Natural killer cell (primary cell): Measurements from ENCODE around the gene CLINT1. TPM values are rescaled to one million over a fixed set of nuclear protein-coding genes. Genes with fewer than 3 reads are reported as not detected.
A peak's percentile ranks its signal among the peaks of the same experiment; 100 is the strongest.

Experiments used
- ATAC-seq, 3 donors: fragments of 150-1000 bp in 2 of 3; fragments of 200-7000 bp in 1 of 3; cut with Tn5 transposase; 1 replicate in 1 of 3; 2 replicates in 2 of 3; pipeline ENCODE4 v1.10.0; 2021; ENCODE audit warnings: mild to moderate bottlenecking in 2 of 3, moderate library complexity in 2 of 3
- DNase-seq, 2 donors: peaks; one replicate each; pipeline versions ENCODE4 v3.0.0 to v3.0.0-alpha.2; 2013 to 2021; ENCODE audit warnings: mixed read lengths in 1 of 2
- H3K27ac ChIP-seq: one replicate; pipeline ENCODE4 v1.5.1; 2013; ENCODE audit warnings: mild to moderate bottlenecking, low read length
- H3K27me3 ChIP-seq: one replicate; pipeline ENCODE4 v1.6.1; 2013; ENCODE audit warnings: low read length; ENCODE audit not compliant: control insufficient read depth, insufficient read depth
- H3K36me3 ChIP-seq: one replicate; pipeline ENCODE4 v1.6.1; 2013; ENCODE audit warnings: low read length; ENCODE audit not compliant: control insufficient read depth, insufficient read depth
- H3K4me1 ChIP-seq: one replicate; pipeline ENCODE4 v1.6.1; 2013; ENCODE audit warnings: low read length; ENCODE audit not compliant: control insufficient read depth, insufficient read depth
- H3K4me3 ChIP-seq: one replicate; pipeline ENCODE4 v1.5.1; 2013; ENCODE audit warnings: low read length
- H3K9me3 ChIP-seq: one replicate; pipeline ENCODE4 v1.6.1; 2013; ENCODE audit warnings: low read length; ENCODE audit not compliant: control insufficient read depth, insufficient read depth
- H3K27ac Mint-ChIP-seq, 2 donors: one replicate each; pipeline ENCODE4 v1.8.0; 2022; ENCODE audit warnings: mild to moderate bottlenecking in 2 of 2, mixed read lengths in 2 of 2, moderate library complexity in 1 of 2
- H3K27me3 Mint-ChIP-seq, 2 donors: one replicate each; pipeline ENCODE4 v1.8.0; 2022; ENCODE audit warnings: low read depth in 2 of 2, mixed read lengths in 2 of 2
- H3K36me3 Mint-ChIP-seq: one replicate; pipeline ENCODE4 v1.8.0; 2022; ENCODE audit warnings: mixed read lengths
- H3K4me1 Mint-ChIP-seq, 2 donors: one replicate each; pipeline ENCODE4 v1.8.0; 2022; ENCODE audit warnings: mixed read lengths in 2 of 2
- H3K4me3 Mint-ChIP-seq: one replicate; pipeline ENCODE4 v1.8.0; 2022; ENCODE audit warnings: mild to moderate bottlenecking, moderate library complexity, mixed read lengths
- H3K9me3 Mint-ChIP-seq, 2 donors: one replicate each; pipeline ENCODE4 v1.8.0; 2022; ENCODE audit warnings: mixed read lengths in 2 of 2
- WGBS: methylation state at CpG from one replicate; pipeline ENCODE4 v1.1.7; 2013; ENCODE audit warnings: missing lambda C conversion rate; ENCODE audit not compliant: insufficient coverage; 5-methylcytosine and 5-hydroxymethylcytosine counted together
- intact Hi-C: fragments of 100-400 bp; cut with micrococcal nuclease; formaldehyde crosslinking; loops from one replicate; pipeline ENCODE4 v1.14.2; 2022
- total RNA-seq, 4 donors: library from RNA; stranded (reverse); fragments of 120-200 nt in 1 of 4; gene quantifications; one replicate each; pipeline versions ENCODE4 v1.2.3 to v1.2.4, GENCODE V29; 2013 to 2022
- TF ChIP-seq, protein P1 (sequence below): fragments of 200-600 bp; IDR thresholded peaks from one replicate; pipeline ENCODE4 v1.8.0; 2022; ENCODE audit warnings: antibody characterized with exemption

CLINT1 gene
- total RNA-seq, 3 donors from 2014 or later (not counting 1 experiment from before 2014, with no cell fraction given): 111 to 156 (median 132) TPM

DNA sequence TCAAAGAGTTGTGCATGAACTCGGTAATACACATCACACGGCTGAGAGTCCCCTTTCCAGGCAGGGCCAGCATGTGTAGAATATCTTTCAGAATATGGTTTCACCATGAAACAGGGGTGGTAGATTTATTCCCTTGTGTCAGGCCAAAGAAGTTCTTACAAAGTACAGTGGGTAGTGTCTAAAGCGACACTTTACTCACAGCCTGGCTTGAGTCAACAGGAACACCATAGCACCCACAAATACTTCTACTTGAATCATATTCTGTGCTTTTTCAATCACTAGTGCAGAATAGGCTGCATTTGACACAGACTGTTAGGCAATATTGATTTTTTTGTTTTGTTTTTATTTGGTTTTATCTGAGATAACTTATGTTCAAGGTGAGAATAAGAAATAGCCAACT is 102.8 kb downstream of the CLINT1 start:
- Mint-ChIP-seq H3K4me3 (no peak overlapping the region), H3K36me3 (peaks cover 7% of the 10 kb centered on the region), H3K27me3 (no peaks in the 10 kb centered on the region), H3K4me1 (no peaks in the 10 kb centered on the region), H3K27ac (no peak overlapping the region), H3K9me3 (no peaks in the 10 kb centered on the region)
- H3K4me1 ChIP-seq: no peaks in the 10 kb centered on the region
- no peak for DNase-seq
- H3K4me3 ChIP-seq: no peak overlapping the region
- peaks cover 24% of the 10 kb centered on the region for H3K36me3 ChIP-seq
- no peaks in the 10 kb centered on the region for H3K9me3 ChIP-seq
- WGBS: 93% methylated on average over 3 of the region's 3 CpGs
- intact Hi-C loops: no loop called here
- ATAC-seq: peak in 1 of 3 donors; percentile 24
- TF ChIP-seq, protein P1, sequence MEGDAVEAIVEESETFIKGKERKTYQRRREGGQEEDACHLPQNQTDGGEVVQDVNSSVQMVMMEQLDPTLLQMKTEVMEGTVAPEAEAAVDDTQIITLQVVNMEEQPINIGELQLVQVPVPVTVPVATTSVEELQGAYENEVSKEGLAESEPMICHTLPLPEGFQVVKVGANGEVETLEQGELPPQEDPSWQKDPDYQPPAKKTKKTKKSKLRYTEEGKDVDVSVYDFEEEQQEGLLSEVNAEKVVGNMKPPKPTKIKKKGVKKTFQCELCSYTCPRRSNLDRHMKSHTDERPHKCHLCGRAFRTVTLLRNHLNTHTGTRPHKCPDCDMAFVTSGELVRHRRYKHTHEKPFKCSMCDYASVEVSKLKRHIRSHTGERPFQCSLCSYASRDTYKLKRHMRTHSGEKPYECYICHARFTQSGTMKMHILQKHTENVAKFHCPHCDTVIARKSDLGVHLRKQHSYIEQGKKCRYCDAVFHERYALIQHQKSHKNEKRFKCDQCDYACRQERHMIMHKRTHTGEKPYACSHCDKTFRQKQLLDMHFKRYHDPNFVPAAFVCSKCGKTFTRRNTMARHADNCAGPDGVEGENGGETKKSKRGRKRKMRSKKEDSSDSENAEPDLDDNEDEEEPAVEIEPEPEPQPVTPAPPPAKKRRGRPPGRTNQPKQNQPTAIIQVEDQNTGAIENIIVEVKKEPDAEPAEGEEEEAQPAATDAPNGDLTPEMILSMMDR: no peak
- H3K27me3 ChIP-seq: no peaks in the 10 kb centered on the region
- H3K27ac ChIP-seq: no peak overlapping the region

DNA sequence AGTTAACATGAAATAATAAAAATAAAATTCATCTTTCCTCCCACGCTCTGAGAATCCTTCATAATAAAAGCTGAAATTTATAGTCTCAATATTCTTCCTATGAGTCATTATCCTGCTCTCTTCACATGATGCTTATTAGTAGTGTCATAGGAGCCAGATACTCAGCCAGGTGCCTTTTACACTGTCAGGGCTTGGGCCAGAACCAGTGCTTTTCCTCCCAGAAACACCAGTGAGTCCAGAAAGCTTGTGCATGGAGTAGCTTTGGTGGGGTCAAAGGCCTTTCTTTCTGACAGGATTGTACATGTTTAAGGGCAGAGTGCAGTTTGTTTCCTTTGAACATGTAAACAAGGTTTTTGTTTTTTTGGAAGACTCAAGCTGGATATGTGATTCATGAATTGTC is 108.6 kb downstream of the CLINT1 start:
- H3K27ac ChIP-seq: no peak overlapping the region
- no peak for DNase-seq
- TF ChIP-seq, protein P1: no peak
- no peaks in the 10 kb centered on the region for H3K9me3 Mint-ChIP-seq
- no peaks in the 10 kb centered on the region for H3K9me3 ChIP-seq
- H3K4me3 Mint-ChIP-seq: no peak overlapping the region
- intact Hi-C loops: no loop called here
- H3K4me3 ChIP-seq: no peak overlapping the region
- H3K4me1 ChIP-seq: no peaks in the 10 kb centered on the region
- peaks cover 16% of the 10 kb centered on the region for H3K36me3 ChIP-seq
- peaks cover 3 to 4% of the 10 kb centered on the region in 2 donors for H3K4me1 Mint-ChIP-seq
- no peaks in the 10 kb centered on the region for H3K27me3 ChIP-seq
- no peaks in the 10 kb centered on the region for H3K27me3 Mint-ChIP-seq
- no peak overlapping the region for H3K27ac Mint-ChIP-seq
- peaks cover 7% of the 10 kb centered on the region for H3K36me3 Mint-ChIP-seq
- WGBS: no CpG with 5 or more reads among the region's 1 CpG
- no peak for ATAC-seq

DNA sequence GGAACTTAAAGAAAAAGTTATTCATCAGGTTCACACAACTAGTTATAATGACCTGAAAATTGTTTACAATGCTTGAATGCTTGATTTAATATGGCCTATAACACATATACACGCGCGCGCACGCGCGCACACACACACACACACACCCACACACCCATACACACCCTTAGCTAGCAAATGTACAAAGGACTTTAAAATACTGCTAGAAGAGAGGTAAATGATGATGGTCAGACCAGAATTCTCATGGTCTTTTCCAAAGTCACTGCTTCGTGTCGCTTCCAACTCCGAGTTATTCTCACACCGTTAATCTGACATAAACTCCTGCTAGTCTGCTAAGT is 109.5 kb downstream of the CLINT1 start:
- intact Hi-C loops: no loop called here
- no peaks in the 10 kb centered on the region for H3K27me3 ChIP-seq
- TF ChIP-seq, protein P1: no peak
- Mint-ChIP-seq H3K36me3 (peaks cover 7% of the 10 kb centered on the region), H3K4me1 (peaks cover 10 to 13% of the 10 kb centered on the region in 2 donors), H3K27ac (no peak overlapping the region), H3K9me3 (no peaks in the 10 kb centered on the region), H3K27me3 (no peaks in the 10 kb centered on the region), H3K4me3 (no peak overlapping the region)
- no peaks in the 10 kb centered on the region for H3K9me3 ChIP-seq
- H3K27ac ChIP-seq: no peak overlapping the region
- no peak overlapping the region for H3K4me3 ChIP-seq
- peaks cover 4% of the 10 kb centered on the region for H3K4me1 ChIP-seq
- DNase-seq (no peak), ATAC-seq (no peak)
- WGBS: 84% methylated on average over 7 of the region's 11 CpGs
- H3K36me3 ChIP-seq: peaks cover 9% of the 10 kb centered on the region

DNA sequence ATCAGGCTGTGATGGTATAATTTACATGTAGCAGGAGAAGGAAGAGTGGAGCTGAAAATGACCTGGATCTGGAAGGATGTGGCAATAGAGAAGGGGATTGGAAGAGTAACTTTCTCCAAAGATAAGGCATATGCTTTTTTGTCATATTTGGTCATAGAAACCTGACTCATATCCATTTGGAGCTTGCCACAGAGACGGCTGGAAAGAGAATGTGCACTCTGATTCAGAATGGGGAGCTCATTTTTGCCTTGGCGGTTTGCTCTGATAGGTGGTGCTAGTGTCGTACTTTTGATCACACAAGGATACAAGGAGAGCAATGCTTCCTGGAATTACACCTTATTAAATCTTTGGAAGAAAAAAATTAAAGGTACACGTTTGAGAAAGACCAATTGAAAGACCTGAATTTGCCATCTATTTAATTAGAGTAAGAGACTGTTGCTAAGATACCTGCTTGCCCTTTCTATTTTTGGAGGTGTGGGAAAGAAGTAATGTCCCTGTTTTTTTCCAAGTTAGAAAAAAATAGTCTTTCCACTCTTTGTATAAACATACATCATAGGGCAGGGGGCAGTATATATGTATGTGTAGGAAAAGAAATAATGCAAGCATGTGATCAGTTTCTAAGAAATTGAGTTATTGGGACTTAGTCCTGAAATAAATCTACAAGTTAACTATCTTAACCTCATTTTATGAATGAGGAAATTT is 110.0 kb downstream of the CLINT1 start:
- DNase-seq (no peak), ATAC-seq (no peak)
- no peak overlapping the region for H3K4me3 Mint-ChIP-seq
- intact Hi-C loops: no loop called here
- peaks cover 15 to 16% of the 10 kb centered on the region in 2 donors for H3K4me1 Mint-ChIP-seq
- TF ChIP-seq, protein P1: no peak
- H3K9me3 Mint-ChIP-seq: no peaks in the 10 kb centered on the region
- H3K27ac Mint-ChIP-seq: no peak overlapping the region
- Histone ChIP-seq H3K9me3 (no peaks in the 10 kb centered on the region), H3K36me3 (peaks cover 7% of the 10 kb centered on the region), H3K27me3 (no peaks in the 10 kb centered on the region), H3K4me3 (no peak overlapping the region), H3K4me1 (peaks cover 8% of the 10 kb centered on the region), H3K27ac (no peak overlapping the region)
- H3K36me3 Mint-ChIP-seq: peaks cover 7% of the 10 kb centered on the region
- no peaks in the 10 kb centered on the region for H3K27me3 Mint-ChIP-seq
- 94% methylated on average over 4 of the region's 4 CpGs for WGBS
